Erythroblast (primary cell): ENCODE data around the gene BRD8.

Experiments
- GATA1 ChIP-seq: IDR thresholded peaks from 2 replicates; pipeline ENCODE4 v1.6.1; 2011; ENCODE audit warnings: low read depth, mild to moderate bottlenecking, control low read depth, low read length, moderate library complexity
- POLR2A ChIP-seq: IDR thresholded peaks from 2 replicates; pipeline ENCODE4 v1.6.1; 2011; ENCODE audit warnings: mild to moderate bottlenecking, low read length

DNA sequence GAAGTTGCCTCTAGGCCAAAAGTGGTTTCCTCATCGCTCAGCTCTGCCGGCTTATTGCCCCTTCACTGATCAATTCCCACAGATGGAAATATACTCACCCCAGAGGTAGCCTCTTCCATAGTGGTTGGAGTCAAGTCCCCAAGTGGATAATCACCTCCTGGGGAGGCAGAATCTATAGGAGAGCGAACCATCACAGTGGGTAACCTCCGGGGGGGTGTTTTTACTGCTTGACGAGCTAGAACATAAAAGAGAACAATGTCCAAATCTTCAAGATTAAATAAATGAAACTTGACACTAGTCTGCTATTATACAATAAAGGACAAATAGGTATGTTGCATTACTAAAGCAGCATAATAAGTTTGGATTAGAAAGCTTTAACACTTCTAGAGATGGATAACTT lies 9.3 kb downstream of the BRD8 start:
- TF ChIP-seq POLR2A (no peak), GATA1 (no peak)
